Sigmoid colon (tissue), 4 donors: ENCODE data around the gene RBM18.

ENCODE experiments used
- CTCF ChIP-seq, 4 experiments: fragments of 450-650 bp in 3 of 4; fragments of 200-600 bp in 1 of 4; IDR thresholded peaks; one replicate each; pipeline ENCODE4 v1.5.1; 2016 to 2019; ENCODE audit warnings: antibody characterized with exemption in 4 of 4, mild to moderate bottlenecking in 3 of 4, moderate library complexity in 2 of 4
- EP300 ChIP-seq, 4 donors: sonication (generic); formaldehyde crosslinking; IDR thresholded peaks; one replicate each; pipeline ENCODE4 v1.6.1; 2017; ENCODE audit warnings: antibody characterized with exemption in 4 of 4
- POLR2AphosphoS5 ChIP-seq, 4 donors: sonication (generic); formaldehyde crosslinking; IDR thresholded peaks; one replicate each; pipeline ENCODE4 v1.6.1; 2017; ENCODE audit warnings: antibody characterized with exemption in 4 of 4

- no peak for TF ChIP-seq CTCF (IDR thresholded peaks at IDR 0.05)
- TF ChIP-seq POLR2AphosphoS5 (IDR thresholded peaks at IDR 0.05), result no peak
- no peak for TF ChIP-seq EP300 (IDR thresholded peaks at IDR 0.05)
Measured at GRCh38 chr9:122236681-122237080, 28.0 kb downstream of the RBM18 start.
